OCI-M1 (cell line): ENCODE results near the gene SMC6.

Experiments
- DNase-seq: peaks from one replicate; lab custom pipeline; 2025; lab: John Stamatoyannopoulos, UW

SMC6 gene

GRCh38 chr2:17615728-17616351, 137.8 kb downstream of the SMC6 start:
- DNase-seq = no peak

DNA sequence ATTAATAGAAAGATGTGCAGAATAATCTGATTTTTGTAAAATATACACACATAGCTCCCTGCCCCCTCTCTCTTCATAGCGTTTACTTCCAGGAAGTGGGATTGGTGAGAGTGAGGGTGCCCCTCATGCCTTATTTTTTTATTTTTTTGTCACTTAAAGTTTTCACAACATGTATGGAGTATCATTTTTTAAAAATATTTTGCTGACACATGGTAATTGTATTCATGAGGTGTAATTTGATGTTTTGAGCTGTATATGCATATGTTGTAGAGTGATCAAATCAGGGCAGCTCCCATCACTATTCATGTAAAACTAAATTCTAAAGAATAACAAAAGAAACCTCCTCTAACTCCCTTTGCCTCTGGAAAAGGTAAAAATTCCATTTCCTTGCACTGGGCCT, 138.5 kb downstream of the SMC6 start:
- DNase-seq = no peak

DNA sequence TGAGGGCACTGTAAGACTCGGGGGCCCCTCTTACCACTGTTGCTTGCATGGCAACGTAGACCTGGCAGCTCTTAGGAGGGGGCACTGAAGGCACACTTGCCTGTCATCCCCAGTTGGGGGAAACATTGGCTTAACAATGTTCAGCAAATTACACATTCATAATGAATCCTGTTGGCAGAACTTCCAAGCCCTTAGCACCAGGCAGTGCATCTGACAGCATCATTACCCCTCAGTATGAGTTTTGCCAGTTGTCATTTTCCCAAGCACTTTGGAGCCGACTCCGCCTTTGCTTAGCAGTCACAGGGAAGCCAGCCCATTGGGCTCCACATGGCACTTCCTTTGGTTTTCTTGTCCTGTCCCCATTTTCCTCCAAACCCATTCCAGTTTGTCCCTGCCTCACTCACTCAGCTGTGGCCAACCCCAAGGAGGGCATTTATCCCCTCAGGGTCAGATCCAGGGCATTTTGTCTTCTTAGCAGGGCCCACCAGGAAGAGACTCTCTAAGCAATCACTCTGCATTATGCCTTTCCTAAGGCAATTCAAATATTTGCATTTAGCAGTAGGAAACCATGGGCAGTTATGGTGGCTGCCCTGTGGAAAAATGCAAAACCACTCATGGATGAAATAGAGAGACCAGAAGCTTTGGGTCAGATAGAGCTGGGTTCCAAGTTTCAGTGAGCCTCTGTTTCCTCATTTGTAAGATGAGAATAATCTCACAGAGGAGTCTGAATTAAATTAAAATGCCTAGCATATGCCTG, 139.3 kb downstream of the SMC6 start:
- DNase-seq = no peak
